ENCODE data around the gene MS4A4E.
"Not testable (repeated sequence)": the region's sequence is repeated elsewhere in the genome, so short reads cannot be mapped to it uniquely, and the experiment has no call there.

The MS4A4E gene

DNA sequence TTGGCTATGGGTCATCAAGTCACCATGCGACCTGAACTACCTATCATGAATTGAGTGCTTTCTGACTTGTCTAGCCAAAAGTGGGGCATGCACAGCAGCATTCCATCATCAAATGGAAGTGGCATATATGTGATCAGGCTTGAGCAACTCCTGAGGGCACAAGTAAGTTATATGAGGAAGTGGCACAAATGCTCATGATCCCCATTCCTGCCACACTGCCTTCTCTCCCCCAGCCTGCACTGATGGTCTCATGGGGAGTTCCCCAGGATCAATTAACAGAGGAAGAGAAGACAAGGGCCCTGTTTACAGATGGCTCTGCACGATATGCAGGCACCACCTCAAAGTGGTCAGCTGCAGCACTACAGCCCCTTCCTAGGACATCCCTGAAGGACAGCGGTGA lies 21.8 kb downstream of the MS4A4E start:
- no peak for DNase-seq

DNA sequence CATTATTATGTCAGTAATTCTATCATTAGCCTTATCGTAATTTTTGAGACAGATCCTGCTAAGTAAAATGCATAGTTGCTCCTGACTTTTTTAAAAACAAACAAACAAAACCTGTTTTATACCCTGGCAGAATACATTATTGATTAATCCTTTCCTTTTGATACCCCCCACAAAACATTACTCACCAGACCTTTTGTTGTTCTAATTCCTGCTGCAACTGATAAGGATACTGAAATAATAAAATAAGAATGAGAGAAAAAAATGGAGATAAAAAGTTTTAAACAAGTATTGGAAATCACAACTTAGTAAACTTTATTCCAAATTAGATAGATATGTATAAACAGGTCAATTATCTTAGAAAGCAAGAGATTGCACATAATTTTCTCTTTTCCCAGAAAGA lies 28.6 kb downstream of the MS4A4E start:
- no peak for DNase-seq

DNA sequence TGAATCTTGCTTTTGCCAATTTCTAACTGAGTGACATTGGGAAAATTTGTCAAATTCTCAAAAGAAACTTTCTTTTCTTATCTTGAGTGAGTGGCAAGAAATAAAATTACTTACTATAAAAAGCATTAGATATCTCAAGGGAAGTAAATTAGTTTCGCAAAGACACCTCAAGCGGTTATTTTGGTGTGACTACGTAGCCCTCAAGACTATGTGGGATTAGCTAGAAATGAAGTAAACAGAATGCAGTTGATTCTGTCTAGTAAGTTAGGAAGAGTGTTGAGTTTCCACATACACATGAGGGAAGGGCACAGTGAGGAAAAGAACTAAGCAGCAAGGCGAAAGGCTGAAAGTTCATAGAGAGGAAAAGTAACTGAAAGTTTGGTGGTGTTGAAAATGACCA lies 31.7 kb downstream of the MS4A4E start:
- DNase-seq: no peak

DNA sequence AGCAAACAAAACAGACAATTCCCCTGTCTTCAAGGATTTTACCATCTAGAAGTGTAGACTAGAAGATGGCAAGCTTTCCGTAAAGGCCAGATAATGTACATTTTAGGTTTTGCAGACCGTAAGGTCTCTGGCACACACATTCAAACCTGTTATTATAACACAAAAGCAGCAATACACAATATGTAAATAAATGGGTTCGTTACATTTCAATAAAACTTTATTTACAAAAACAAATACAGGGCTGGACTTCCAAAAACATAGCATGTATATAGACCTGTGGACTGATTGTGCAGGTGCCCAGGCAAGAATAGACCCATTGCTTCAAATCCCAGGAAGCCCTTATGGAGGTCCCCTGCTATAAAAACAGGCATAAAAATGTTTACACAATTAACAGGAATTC lies 33.0 kb downstream of the MS4A4E start:
- DNase-seq: no peak

DNA sequence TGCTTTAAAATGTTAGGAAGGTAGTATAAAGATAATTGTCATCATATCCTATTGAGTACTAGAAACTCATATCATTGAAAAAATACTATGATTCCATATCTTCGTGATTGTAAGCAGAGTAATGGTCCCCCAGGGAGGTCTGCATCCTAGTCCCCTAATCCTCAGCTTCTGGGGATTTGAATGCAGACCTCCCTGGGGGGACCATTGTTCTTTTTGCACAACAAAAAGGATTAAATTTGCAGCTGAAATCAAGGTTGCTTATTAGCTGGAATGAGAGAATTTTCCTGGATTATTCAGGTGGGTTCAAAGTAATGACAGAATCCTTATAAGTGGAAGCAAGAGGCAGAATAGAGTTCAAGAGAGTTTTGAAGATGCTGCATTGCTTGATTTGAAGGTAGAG lies 34.0 kb downstream of the MS4A4E start:
- no peak for DNase-seq

DNA sequence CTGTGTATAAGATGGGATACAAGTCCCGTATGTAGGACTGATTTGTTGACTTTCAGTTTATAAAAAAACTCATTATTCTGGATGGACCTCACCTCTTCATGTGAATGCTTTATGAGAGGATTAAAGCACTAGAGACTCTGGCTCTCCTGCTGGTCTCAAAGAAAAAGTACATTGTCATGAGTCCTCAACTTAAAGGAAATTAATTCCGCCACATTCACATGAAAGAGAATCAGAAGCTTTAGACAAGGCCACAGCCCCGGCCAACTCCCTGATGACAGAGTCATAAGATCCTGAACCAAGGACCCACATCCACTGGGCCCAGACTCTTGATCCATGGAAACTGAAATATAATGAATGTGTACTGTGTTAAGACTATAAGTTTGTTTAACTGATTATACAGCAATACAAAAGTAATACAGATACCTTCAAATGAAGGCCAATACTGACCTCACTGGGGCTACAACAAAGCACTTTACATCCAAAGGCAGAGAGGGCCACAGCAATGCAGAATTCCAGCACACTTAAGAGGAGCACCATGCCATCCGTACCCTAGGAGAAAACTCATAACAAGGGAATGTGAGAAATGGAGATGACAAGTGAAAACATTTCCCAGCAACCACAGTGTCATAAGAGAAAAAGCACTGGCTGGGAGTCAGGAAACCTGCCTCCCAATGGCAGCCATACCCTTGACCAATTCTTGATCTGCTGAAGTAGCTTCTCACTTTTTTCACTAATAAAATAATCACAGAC lies 34.6 kb downstream of the MS4A4E start:
- no peak for DNase-seq

DNA sequence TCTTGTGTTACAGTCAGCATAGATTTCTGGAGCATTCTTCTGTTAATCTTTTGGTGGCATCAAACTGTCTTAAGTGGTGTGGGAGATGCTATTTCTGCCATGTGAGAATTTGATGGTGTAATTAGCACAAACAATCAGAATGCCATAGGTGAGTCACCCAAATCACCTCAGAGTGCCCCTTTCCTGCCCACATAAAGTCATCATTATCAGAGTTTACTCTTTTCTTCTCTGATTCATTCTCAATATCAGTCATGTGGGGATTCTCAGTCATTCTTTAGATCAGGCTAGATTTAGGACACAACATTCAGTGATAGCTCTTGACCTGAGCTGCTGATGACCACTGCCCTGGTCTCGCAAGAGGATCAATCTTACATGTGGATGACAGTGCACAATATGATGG lies 36.3 kb downstream of the MS4A4E start:
- DNase-seq: no peak

DNA sequence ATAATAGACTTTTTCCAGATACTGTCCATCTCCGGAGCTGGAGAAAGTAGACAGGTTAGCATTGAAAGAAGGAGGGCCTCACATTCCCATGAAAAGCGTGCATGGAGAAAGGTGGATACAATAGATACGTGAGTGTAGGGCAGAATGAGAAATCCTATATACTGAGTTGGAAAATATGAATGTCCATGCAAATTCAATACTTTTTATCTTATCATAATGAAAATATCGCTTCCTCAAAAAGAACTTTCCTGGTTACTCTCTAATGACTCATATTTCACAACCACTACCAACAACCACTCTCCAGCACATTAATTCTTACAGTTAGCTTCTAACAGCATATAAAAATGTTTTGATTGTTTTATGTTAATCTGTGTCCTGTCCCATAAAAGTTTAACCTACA lies 38.0 kb downstream of the MS4A4E start:
- DNase-seq: no peak

DNA sequence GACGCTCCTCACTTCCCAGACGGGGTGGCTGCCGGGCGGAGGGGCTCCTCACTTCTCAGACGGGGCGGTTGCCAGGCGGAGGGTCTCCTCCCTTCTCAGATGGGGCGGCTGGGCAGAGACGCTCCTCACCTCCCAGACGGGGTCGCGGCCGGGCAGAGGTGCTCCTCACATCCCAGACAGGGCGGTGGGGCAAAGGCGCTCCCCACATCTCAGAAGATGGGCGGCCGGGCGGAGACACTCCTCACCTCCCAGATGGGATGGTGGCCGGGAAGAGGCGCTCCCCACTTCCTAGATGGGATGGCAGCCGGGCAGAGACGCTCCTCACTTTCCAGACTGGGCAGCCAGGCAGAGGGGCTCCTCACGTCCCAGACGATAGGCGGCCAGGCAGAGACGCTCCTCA lies 41.6 kb downstream of the MS4A4E start:
- not testable (repeated sequence) for DNase-seq

DNA sequence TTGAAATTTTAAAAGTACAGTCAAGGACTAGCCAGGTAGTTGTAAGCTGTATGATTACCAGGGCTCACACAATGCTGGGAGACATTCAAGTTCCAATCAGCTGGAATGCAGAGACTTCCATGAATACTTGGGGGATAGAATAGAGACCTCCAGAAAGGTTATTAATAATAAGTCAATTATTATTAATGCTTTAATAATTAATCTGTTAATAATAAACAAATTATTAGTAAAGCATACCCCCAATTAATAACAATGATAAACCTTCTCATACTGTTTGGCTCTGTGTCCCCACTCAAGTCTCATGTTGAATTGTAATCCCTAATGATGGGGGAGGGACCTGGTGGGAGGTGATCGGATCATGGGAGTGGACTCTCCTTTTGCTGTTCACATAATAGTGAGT lies 45.5 kb downstream of the MS4A4E start:
- no peak for DNase-seq

DNA sequence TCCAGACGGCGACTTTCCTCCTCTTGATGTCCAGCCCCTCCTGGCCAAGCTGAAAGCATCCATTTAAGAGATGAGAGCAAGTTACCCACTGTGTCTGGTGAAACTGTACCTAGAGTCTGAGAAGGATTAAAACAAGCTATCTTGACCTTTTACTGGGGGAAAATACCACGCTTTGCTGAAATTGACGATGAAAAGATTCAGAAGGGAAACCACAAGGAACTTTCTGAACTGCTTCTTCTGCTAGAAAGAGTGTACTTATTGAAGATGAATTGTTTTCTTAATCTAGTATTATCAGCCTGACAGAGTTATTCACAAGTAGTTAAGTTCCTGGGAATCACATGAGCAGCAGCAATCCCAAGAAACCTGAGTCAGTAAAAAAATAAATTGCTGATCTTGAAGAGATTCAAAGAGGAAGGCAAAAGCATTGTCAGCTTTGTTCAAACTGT lies 47.0 kb downstream of the MS4A4E start:
- no peak for DNase-seq

DNA sequence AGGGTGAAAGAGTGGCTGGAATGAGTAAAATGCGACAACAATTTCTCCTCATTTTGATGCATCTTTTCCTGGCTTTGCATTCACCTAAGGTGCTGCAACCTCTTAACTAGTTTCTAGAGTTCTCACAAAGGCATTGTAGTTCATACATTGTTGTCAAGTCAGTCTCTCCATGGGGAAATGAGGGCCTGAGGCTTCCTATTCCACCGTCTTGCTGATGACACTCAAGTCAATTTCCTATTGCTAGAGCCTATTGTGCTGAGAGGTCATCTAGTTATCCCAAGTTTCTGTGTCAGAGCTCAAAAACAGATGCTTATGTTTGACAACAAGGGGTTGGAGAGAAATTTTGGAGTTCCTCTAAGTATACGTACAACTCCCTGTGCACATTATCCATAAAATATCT lies 48.4 kb downstream of the MS4A4E start:
- no peak for DNase-seq

DNA sequence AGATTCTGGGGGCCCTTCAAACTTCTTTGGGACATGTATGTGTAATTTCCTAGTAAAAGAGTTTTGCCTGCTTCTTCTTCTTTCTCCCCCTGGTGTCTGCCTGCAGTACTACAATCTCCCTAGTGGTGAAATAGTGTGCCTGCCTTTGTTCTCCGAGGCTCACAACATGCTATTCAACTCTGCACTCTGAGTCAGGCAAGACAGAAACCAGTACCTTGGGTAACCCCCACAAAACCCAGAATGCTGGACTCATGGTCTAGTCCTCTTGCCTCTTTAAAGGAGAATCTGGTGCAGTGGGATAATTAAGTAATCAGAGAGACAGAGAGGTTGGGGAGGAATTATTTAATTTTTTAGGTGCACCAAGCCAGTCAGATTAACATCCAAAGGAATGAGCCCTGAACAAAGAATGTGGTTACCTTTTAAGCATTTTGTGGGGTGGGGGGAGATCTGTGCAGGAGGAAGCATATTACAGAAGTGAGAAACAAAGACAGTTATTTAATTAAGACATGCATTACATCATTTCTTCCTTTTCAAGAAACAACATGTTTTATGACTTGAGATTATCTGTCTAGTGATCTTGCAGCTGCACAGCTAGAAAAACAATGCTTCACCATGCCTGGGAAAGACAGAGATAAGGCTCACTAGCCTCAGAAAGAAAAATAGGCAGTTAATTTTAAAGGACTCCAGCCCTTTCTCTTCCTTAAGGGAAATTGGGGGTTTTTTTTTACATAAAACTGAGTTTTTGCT lies 49.1 kb downstream of the MS4A4E start:
- DNase-seq: peak in 1 of 2 donors; percentile 11

DNA sequence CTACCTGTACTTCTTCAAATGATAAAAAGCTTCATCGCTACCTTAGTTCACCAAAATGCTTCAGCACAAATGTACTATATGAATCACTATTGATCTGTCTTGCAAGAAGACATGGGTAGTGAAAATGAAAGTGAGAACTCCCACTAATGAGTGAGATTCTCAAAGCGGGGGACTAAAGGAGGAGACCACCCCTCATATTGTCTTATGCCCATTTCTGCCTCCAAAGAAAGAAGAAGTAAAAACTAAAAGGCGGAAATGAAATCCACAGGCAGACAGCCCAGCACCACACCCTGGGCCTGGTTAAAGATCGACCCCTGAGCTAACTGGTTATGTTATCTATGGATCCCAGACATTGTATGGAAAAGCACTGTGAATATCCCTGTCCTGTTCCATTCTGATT lies 50.4 kb downstream of the MS4A4E start:
- not testable (repeated sequence) for DNase-seq

DNA sequence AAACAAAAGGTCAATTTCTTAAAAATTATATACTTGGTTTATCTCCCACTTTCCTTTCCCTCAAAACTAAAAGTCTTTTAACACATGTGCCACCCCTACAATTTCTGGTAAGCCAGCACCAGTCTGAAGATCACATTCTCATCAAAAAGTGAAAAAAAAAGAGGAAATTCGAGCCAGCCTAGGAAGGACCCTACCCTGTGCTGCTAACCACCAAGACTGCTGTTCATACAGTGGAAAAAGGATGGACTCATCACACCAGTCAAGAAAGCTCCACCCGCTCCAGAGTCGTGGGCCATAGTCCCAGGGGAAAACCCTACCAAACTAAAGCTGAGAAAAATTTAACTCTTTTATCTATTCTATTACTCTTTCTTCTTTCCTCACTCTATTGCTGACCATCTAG lies 54.5 kb downstream of the MS4A4E start:
- DNase-seq: not testable (repeated sequence)

DNA sequence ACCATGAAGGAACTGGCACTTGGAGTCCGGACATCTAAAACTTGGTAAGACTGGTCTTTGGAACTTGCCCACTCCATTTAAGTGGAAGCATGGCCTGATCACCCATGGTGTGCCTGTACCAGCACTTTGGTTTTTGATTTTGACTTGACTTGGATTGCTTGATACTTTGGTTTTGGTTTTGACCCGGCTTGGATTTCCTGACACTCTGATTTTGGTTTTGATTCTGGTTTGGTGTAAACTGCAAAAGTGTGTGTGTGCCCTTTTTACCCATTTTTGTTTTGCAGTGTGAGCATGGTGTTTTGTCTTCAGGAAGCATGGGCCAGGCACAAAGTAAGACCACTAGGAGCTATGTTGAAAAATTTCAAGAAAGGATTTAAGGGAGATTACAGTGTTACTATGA lies 56.8 kb downstream of the MS4A4E start:
- DNase-seq: not testable (repeated sequence)

DNA sequence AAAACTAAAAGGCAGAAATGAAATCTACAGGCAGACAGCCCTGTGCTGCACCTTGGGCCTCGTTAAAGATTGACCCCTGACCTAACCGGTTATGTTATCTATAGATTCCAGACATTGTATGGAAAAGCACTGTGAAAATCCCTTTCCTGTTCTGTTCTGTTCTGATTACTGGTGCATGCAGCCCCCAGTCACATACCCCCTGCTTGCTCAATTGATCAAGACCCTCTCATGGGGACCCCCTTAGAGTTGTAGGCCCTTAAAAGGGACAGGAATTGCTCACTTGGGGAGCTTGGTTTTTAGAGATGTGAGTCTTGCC lies 57.5 kb downstream of the MS4A4E start:
- DNase-seq: not testable (repeated sequence)

DNA sequence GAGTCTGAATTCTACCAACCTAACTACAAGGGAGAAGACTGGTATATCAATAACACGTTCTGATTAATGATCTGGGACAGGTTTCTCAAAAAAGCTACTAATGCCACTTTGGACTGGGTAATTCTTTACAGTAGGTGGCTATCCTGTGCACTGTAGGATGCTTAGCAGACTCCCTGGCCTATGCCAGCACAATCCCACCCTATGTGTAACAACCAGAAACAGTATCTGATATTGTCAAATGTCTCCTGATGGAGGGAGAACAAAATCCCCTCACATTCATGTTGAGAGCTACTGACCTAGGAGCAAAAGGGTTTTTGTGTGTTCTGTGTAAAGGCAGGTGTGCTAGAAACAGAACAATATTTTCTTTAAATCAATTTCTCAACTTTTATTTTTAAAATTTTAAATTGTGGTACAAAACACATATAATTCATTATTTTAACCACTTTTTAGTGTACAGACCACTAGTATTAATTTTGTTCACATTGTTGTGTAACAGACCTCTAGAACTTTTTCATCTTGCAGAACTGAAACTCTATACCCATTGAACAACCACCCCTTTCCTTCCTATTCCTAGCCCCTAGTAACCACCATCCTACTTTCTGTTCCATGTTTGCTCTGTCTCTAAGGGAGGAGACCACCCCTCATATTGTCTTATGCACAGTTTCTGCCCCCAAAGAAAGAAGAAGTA lies 58.0 kb downstream of the MS4A4E start:
- DNase-seq: peak in 1 of 2 donors; percentile 10

DNA sequence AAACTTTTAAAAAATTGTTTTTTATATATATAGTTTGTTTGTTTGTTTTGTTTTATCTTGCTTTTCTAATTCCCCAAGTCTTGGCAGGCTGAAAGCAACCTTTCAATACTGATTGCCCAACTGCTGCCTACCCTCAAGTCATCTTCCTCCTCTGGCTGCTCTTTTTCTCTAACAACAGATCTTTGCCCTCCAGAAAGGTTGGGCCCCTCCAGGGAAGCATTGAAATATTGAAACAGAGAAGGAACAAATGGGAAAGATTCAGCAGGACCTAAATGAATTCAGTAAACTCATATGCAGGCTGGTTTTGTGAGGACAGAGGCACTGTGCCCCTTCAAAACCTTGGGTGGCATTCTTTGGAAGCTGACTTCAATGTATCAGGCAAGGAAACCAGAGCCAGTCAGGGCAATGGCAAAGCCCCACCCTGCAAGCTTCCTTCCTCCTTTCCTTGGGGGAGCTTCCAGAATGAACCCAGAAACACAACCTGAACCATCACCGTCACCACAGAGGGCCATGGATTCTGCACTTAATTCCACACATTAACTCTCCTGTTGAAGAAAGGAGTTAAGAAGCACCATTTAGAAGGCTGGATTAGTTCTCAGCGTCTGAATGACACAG lies 59.2 kb downstream of the MS4A4E start:
- DNase-seq: no peak

DNA sequence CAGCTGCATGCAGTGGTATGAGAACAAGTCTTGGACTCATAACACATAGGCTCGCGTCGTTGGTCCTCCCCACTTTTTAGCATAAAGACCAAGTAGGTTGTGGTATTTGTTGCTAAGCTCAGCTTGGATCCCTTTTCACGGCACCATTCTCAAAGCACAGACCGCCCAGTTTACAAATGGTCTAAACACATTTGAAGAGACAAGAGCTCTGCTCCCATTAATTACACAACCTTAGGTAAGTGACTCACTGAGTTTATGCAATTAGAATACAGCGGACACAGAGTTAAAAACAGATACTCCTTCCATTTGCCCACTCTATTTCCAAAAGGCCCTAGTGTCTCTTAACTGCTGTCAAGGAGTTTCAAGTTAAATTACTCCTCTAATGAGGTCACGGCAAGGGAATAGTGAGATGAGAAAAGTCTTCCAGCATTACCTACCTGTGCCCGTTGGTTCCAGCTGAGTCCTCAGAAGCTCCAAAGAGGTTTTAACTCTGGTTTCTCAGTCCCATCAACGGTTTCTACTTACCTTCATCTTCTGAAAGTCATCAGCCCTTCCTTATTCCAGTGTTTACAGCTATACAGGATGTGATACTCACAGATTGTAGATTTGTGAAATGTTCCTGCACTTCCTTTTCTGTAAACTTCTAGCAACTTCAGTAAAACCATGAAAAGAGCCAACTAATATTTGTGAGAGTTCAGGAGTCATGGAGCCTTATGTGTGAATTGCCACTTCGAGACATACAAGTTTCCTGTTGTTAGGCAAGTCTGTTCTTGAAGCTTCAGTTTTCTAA lies 60.2 kb downstream of the MS4A4E start, which contains the start of gene MS4A6A:
Gene MS4A6A, minus strand, starts transcription at position 543 of the 790 bp plus-strand sequence. CDS start 1,356 bp downstream, outside the sequence.
- DNase-seq: no peak

DNA sequence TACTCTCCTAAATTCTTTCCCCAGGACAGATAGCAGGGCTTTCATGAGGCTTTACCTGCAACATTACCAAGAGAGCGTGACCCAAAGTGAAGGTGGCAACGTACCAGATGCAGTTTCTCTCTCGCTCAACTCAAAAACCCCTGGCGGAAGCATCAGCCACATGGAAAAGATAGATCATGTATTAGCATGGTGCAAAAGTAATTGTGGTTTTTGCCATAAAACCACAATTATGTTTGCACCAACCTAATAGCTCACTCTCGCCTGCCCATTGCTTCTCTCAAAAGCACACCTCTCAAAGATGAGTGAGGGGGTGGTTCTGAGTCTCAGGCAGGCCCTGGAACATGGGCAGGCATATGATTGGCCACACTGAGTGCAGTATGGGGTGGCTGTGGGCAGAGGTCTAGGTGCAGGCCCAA lies 67.1 kb downstream of the MS4A4E start:
- DNase-seq: no peak

DNA sequence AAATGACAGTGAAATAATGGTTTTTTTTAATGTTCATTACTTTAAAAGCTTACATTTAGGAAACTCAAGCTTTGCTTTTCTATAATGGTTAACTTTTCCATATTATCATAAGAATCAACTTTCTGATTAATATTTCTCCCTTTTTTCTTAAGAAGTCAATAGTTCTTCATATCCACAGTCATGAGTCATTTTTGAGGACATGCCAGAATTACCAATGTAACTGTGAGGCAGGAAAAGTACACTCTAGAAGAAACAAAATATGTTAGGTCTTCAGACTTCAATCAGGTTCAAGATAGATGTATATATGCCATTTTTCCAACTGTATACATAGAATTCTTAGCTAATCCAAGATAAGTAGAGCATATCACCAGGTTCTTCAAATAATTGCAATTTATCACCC lies 70.9 kb downstream of the MS4A4E start:
- DNase-seq: no peak

DNA sequence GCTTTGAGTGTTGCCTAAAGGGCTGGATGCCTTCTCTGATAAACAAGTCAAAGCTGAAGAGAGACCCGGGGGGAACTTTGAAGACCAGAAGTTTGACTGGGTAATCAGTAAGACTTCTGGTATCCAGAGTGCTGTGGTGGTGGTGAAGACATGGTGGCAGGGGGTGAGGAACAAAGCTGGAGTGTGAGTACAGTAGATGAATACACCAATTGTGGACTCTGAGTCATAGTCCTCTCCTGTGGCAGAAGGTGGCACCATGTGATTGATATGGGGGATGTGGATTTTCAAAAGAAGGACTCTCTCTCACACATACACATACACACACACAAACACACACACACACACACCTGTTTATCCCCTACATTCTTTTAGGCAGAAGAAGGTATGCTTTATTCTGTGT lies 72.4 kb downstream of the MS4A4E start:
- DNase-seq: no peak
